Measurements from ENCODE around the gene AIG1. TPM values are rescaled to one million over a fixed set of nuclear protein-coding genes. Genes with fewer than 3 reads are reported as not detected.

Gene AIG1
- total RNA-seq, 2 donors from 2014 or later = 32.9 to 53.6 TPM

DNA sequence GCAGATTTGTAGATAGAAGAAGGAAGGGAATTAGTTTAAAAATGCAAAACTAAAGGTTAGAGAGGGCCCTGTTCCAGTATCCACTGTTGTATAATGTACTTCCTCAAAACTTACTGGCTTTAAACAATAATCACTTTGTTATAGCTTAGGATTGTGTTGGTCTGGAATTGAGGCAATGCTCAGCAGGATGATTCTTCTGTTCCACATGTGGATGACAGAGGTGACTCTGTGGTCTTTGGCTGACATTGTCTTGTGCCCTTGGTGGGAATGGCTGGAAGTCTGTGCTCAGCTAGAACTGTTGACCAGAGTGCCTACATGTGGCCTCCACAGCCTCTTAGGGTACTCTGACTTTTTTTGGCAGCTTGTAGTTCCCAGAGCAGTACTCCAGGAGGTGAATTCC, 143.4 kb downstream of the AIG1 start:
- H3K4me3 ChIP-seq = no peak overlapping the region
- DNase-seq (ENCODE audit: low spot score) = no peak
- no peaks in the 10 kb centered on the region for H3K9me3 ChIP-seq
- no peak overlapping the region for H3K27ac ChIP-seq
- H3K36me3 ChIP-seq = no peaks in the 10 kb centered on the region
- TF ChIP-seq, protein P1, sequence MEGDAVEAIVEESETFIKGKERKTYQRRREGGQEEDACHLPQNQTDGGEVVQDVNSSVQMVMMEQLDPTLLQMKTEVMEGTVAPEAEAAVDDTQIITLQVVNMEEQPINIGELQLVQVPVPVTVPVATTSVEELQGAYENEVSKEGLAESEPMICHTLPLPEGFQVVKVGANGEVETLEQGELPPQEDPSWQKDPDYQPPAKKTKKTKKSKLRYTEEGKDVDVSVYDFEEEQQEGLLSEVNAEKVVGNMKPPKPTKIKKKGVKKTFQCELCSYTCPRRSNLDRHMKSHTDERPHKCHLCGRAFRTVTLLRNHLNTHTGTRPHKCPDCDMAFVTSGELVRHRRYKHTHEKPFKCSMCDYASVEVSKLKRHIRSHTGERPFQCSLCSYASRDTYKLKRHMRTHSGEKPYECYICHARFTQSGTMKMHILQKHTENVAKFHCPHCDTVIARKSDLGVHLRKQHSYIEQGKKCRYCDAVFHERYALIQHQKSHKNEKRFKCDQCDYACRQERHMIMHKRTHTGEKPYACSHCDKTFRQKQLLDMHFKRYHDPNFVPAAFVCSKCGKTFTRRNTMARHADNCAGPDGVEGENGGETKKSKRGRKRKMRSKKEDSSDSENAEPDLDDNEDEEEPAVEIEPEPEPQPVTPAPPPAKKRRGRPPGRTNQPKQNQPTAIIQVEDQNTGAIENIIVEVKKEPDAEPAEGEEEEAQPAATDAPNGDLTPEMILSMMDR (IDR thresholded peaks at IDR 0.05) = no peak
- no peak for ATAC-seq (ENCODE audit: insufficient number of reproducible peaks, low FRiP score, low read depth)
- peaks cover 5 to 30% of the 10 kb centered on the region in 2 donors for H3K4me1 ChIP-seq (ENCODE audit: control insufficient read depth in 1 of 2, low read depth in 2 of 2)
- H3K27me3 ChIP-seq (replicated peaks; ENCODE audit: insufficient read depth) = no peaks in the 10 kb centered on the region

DNA sequence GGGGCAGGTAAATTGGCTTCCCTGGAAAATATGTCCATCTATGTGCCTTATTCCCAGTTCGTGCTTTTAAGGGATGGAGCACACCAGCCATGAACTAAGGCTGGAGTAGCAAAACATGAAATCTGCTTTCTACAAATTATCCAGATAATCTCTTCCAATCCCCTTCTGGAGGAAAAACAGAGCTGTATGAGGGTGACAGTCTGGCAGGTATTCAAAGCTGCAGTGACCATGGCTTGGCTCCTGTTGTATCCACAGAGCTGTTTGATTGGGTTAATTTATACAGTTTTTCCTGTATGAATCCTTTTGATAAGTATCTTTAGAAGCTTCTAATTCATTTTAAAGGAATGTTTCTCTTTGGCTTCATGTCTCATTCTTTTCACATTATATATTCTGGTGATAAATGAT, 144.4 kb downstream of the AIG1 start:
- no peaks in the 10 kb centered on the region for H3K36me3 ChIP-seq
- DNase-seq (ENCODE audit: low spot score) = no peak
- no peak overlapping the region for H3K4me3 ChIP-seq
- H3K27me3 ChIP-seq (replicated peaks; ENCODE audit: insufficient read depth) = no peaks in the 10 kb centered on the region
- no peaks in the 10 kb centered on the region for H3K9me3 ChIP-seq
- TF ChIP-seq, protein P1 (IDR thresholded peaks at IDR 0.05) = no peak
- H3K4me1 ChIP-seq (ENCODE audit: control insufficient read depth in 1 of 2, low read depth in 2 of 2) = peaks cover 0 to 19% of the 10 kb centered on the region in 2 donors
- no peak overlapping the region for H3K27ac ChIP-seq
- no peak for ATAC-seq (ENCODE audit: insufficient number of reproducible peaks, low FRiP score, low read depth)

DNA sequence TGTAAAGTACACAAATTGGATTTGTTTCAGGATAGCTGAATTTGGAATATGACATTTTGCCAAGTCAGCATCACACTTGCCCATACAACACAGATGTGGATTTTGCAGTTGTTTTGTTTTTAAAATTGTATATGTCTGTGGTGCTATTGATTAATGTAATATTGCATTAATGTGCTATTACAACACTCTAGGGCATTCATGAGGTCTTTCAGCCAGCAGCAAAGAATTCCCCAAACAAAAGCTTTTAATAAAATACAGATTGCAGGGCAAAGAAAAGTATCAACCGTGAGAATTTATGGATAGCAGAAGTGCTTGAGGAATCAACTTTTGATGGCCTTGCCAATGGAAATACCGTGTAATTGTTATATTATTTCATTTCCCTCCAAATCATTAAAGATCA, 144.9 kb downstream of the AIG1 start:
- DNase-seq (ENCODE audit: low spot score) (no peak), ATAC-seq (ENCODE audit: insufficient number of reproducible peaks, low FRiP score, low read depth) (no peak)
- H3K27ac ChIP-seq = no peak overlapping the region
- H3K36me3 ChIP-seq = no peaks in the 10 kb centered on the region
- no peaks in the 10 kb centered on the region for H3K9me3 ChIP-seq
- no peaks in the 10 kb centered on the region for H3K27me3 ChIP-seq (replicated peaks; ENCODE audit: insufficient read depth)
- no peak overlapping the region for H3K4me3 ChIP-seq
- TF ChIP-seq, protein P1 (IDR thresholded peaks at IDR 0.05) = no peak
- H3K4me1 ChIP-seq (ENCODE audit: control insufficient read depth in 1 of 2, low read depth in 2 of 2) = peaks cover 0 to 15% of the 10 kb centered on the region in 2 donors

DNA sequence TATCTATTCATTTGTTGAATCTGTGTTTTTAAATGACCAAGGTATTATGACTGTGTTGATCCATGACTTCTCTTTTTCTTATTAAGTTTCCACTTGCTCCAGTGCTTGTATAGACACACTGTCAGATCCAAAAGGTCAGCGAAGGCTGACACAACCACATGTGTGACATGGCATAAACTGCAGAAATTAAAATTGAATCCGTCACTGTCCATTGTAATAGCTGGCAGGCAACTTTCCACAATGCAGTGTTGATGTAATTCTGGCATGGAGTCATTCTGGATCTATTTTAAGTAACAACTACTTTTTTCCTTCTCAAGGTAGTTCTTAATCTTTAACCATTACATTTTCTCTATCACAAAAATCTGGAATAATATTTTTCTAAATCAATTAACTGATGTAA, 145.3 kb downstream of the AIG1 start:
- TF ChIP-seq, protein P1 (IDR thresholded peaks at IDR 0.05) = no peak
- no peak for DNase-seq (ENCODE audit: low spot score)
- Histone ChIP-seq H3K9me3 (no peaks in the 10 kb centered on the region), H3K36me3 (no peaks in the 10 kb centered on the region), H3K4me1 (ENCODE audit: control insufficient read depth in 1 of 2, low read depth in 2 of 2) (peaks cover 0 to 12% of the 10 kb centered on the region in 2 donors), H3K27me3 (replicated peaks; ENCODE audit: insufficient read depth) (no peaks in the 10 kb centered on the region), H3K27ac (no peak overlapping the region), H3K4me3 (no peak overlapping the region)
- no peak for ATAC-seq (ENCODE audit: insufficient number of reproducible peaks, low FRiP score, low read depth)

DNA sequence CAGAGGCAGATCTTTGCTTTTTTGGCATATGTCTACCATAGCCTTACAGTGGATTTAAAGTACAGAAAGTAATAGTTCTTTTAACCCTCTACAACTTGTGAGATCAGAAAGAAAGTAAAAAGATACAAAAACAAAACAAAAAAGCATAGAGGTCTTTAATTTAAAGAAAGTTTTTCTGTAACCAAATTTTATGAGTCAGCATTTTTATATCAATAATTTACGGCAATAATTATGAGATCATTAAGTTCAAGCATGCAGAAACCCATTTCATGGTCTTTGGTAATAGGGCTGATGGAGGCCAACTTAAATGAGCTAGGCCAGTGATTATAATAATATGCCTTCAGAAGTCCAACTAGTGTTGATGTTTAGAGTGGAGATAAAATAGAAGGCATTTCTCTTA, 145.9 kb downstream of the AIG1 start:
- no peak for DNase-seq (ENCODE audit: low spot score)
- Histone ChIP-seq H3K27ac (no peak overlapping the region), H3K27me3 (replicated peaks; ENCODE audit: insufficient read depth) (no peaks in the 10 kb centered on the region), H3K4me3 (no peak overlapping the region), H3K36me3 (no peaks in the 10 kb centered on the region), H3K9me3 (no peaks in the 10 kb centered on the region), H3K4me1 (ENCODE audit: control insufficient read depth in 1 of 2, low read depth in 2 of 2) (peaks cover 0 to 12% of the 10 kb centered on the region in 2 donors)
- TF ChIP-seq, protein P1 (IDR thresholded peaks at IDR 0.05) = no peak
- no peak for ATAC-seq (ENCODE audit: insufficient number of reproducible peaks, low FRiP score, low read depth)

Measured in thoracic aorta (tissue), 2 donors.